Activated naive CD8-positive, alpha-beta T cell treated with anti-CD3 and anti-CD28 coated beads for 36 hours (primary cell): ENCODE measurements around the gene TMEM186. TPM values are rescaled to one million over a fixed set of nuclear protein-coding genes. Genes with fewer than 3 reads are reported as not detected.
"Not testable (repeated sequence)": the region's sequence is repeated elsewhere in the genome, so short reads cannot be mapped to it uniquely, and the experiment has no call there.

Experiments
- DNase-seq: peaks from one replicate; pipeline ENCODE4 v3.0.0; 2021
- H3K27ac Mint-ChIP-seq: one replicate; pipeline ENCODE4 v1.8.0; 2022; ENCODE audit warnings: mild to moderate bottlenecking, moderate library complexity, mixed read lengths
- H3K27me3 Mint-ChIP-seq: one replicate; pipeline ENCODE4 v1.8.0; 2022; ENCODE audit warnings: mild to moderate bottlenecking, mixed read lengths
- H3K36me3 Mint-ChIP-seq: one replicate; pipeline ENCODE4 v1.8.0; 2021; ENCODE audit warnings: mild to moderate bottlenecking, mixed read lengths
- H3K4me1 Mint-ChIP-seq: one replicate; pipeline ENCODE4 v1.8.0; 2021; ENCODE audit warnings: mixed read lengths
- H3K4me3 Mint-ChIP-seq: one replicate; pipeline ENCODE4 v1.8.0; 2022; ENCODE audit warnings: mild to moderate bottlenecking, moderate library complexity, mixed read lengths
- H3K9me3 Mint-ChIP-seq: one replicate; pipeline ENCODE4 v1.8.0; 2022; ENCODE audit warnings: mixed read lengths
- total RNA-seq, 2 experiments: library from RNA; stranded (reverse); gene quantifications; one replicate each; pipeline ENCODE4 v1.2.3, GENCODE V29; 2021

The TMEM186 gene
- total RNA-seq, 2 experiments from 2014 or later, result 14.4 to 15.1 TPM

DNA sequence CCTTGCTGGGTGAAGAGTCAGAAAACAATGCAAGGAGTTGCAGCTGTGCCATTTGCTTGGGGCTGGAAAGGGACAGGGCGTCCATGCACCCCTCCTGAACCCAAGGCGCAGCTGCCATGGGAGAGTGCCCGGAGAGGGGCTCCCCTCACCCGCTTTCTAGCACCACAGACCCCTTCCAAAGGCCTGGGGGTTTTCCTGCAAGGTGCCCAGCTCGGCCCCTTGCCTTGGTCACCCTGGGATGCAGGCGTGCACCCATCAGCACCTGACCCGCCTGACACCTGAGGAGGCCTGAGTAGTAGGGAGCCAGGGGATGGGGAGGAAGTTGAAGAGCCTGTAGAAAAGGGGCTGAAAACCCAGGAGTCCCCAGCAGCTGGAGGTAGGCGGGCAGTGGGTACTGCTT, 30.3 kb downstream of the TMEM186 start:
- Mint-ChIP-seq H3K4me3 (no peak overlapping the region), H3K36me3 (no peaks in the 10 kb centered on the region), H3K27ac (no peak overlapping the region), H3K9me3 (no peaks in the 10 kb centered on the region), H3K4me1 (no peaks in the 10 kb centered on the region), H3K27me3 (no peaks in the 10 kb centered on the region)
- no peak for DNase-seq

DNA sequence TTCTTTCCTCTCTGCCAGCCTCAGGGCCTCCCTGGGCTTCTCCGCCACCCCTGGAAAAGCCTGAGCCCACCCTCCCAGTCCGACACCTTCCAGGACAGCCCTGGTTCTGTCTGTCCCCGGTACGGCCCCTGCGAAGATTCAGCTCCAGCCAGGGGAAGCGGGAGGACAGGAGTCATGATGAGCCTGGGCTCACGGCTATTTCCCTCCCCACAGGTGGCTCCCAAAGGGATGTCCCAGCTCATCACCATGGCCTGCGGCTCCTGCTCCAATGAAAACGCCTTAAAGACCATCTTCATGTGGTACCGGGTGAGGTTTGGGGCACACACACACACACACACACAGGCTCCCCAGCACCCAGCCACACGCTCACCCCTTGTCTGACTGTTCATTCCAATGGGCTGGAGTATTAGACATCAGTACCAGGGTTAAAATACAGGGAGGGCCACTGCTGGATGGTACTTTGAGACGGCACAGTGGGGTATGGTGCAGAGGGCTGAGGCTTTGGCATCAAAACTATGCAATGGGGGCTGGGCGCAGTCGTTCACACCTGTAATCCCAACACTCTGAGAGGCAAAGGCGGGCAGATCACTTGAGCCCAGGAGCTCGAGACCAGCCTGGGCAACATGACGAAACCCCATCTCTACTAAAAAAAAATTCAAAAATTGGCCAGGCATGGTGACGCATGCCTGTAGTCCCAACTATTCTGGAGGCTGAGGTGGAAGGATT, 32.8 kb downstream of the TMEM186 start:
- Mint-ChIP-seq H3K9me3 (no peaks in the 10 kb centered on the region), H3K27ac (no peak overlapping the region), H3K27me3 (no peaks in the 10 kb centered on the region), H3K4me1 (no peaks in the 10 kb centered on the region), H3K36me3 (no peaks in the 10 kb centered on the region), H3K4me3 (no peak overlapping the region)
- DNase-seq, result no peak

DNA sequence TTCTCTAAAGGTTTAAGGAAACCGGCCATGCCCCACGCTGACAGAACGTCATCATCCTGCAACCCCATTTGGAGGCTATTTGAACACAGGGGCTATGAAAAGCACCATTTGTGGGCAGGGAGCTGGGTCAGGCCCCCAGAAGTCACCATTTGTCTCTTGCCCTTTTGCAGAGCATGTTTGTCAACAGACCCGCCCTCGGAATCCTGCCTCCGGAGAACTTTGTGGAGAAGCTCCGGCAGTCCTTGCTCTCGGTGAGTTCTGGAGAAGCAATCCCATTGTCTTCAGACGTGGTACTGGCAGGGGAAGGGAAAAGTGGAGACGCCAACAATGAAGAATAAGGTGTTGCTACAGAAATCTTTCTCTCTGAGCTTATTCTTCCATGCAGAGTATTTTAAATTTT, 33.5 kb downstream of the TMEM186 start:
- Mint-ChIP-seq H3K4me1 (no peaks in the 10 kb centered on the region), H3K9me3 (no peaks in the 10 kb centered on the region), H3K27me3 (no peaks in the 10 kb centered on the region), H3K27ac (no peak overlapping the region), H3K4me3 (no peak overlapping the region), H3K36me3 (no peaks in the 10 kb centered on the region)
- DNase-seq, result no peak

DNA sequence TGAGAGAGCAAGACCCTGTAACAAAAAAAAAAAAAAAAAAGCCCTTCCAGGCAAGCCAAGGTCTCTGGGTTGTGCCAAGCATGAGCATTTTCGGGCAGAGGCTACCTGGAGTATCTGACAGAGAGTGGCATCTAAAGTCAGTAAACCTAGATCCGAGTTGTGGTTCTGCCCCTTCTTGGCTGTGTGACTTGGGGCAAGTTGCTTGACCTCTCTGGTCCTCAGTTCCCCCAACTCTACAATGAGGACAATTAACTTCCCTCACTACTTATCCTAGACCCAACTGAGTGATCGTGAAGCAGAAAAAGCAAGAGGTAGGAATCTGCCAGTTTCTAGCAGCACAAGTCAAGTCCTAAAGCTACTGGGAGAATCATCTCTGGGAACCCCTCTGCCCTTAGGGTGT, 34.4 kb downstream of the TMEM186 start:
- no peaks in the 10 kb centered on the region for H3K9me3 Mint-ChIP-seq
- no peaks in the 10 kb centered on the region for H3K4me1 Mint-ChIP-seq
- H3K36me3 Mint-ChIP-seq, result no peaks in the 10 kb centered on the region
- H3K27ac Mint-ChIP-seq, result no peak overlapping the region
- no peaks in the 10 kb centered on the region for H3K27me3 Mint-ChIP-seq
- no peak for DNase-seq
- no peak overlapping the region for H3K4me3 Mint-ChIP-seq

DNA sequence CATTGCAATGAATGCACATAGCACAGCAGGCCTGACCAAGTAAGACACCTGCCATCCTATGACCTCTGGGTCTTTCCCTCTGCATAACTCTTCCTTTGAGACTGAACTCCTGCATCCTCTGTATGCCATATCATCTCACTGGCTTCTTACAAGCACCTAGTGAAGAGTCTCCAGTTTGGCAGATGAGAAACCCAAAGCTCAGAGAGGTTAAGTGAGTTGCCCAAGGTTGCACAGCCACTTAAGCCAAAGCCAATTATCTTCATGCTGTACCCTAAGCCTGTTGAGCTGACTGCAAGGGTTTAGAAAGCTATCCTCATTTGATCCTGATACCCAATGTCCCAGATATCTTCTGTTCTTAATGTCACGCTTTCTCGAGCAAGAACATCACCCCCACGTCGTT, 35.2 kb downstream of the TMEM186 start:
- H3K4me1 Mint-ChIP-seq, result no peaks in the 10 kb centered on the region
- H3K27ac Mint-ChIP-seq, result no peak overlapping the region
- no peaks in the 10 kb centered on the region for H3K9me3 Mint-ChIP-seq

DNA sequence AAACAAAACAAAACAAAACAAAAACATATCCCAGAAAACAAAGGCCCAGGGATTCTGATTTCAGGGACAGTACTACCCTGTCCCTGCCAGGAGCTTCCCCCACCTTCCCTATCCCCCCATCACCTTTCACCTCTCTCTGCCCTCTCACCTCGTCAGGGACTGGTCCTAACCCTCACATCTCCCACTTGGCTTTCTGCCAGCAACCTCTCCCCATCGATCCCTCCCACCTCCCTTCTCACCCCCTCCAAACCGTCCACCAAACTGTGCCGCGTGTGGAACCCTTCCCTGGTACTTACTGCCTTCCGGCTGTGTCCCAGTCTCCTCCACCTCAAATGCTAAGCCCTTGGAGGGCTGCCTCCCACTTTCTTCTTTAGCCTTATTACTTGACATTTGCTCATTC, 36.4 kb downstream of the TMEM186 start:
- Mint-ChIP-seq H3K4me1 (no peaks in the 10 kb centered on the region), H3K27ac (no peak overlapping the region), H3K4me3 (no peak overlapping the region), H3K36me3 (no peaks in the 10 kb centered on the region), H3K9me3 (no peaks in the 10 kb centered on the region), H3K27me3 (no peaks in the 10 kb centered on the region)
- DNase-seq, result no peak

More for the DNA sequence above, 35.2 kb downstream of the TMEM186 start:
- Mint-ChIP-seq H3K27me3 (no peaks in the 10 kb centered on the region), H3K4me3 (no peak overlapping the region), H3K36me3 (no peaks in the 10 kb centered on the region)
- DNase-seq, result no peak

DNA sequence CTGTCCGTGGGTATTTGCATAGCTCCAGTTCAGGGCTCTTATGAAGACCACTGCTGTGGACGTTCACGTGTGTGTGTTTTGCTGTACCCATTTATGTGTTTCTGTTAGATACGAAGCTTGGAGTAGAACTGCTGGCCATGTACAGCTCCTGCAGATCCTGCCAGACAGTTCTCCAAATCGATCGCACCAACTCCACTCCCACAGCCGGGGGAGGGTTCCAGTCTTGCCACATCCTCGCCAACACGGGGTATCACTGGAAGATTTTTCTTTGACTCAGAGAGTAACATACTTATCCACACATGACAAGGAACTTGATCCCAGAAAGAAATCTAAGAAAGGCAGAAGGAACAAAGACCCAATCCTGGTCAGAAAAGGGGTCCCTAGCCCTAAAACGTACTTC, 37.4 kb downstream of the TMEM186 start:
- H3K9me3 Mint-ChIP-seq, result no peaks in the 10 kb centered on the region
- H3K4me1 Mint-ChIP-seq, result no peaks in the 10 kb centered on the region
- H3K27ac Mint-ChIP-seq, result no peak overlapping the region
- H3K4me3 Mint-ChIP-seq, result no peak overlapping the region
- H3K27me3 Mint-ChIP-seq, result no peaks in the 10 kb centered on the region
- no peak for DNase-seq
- no peaks in the 10 kb centered on the region for H3K36me3 Mint-ChIP-seq

DNA sequence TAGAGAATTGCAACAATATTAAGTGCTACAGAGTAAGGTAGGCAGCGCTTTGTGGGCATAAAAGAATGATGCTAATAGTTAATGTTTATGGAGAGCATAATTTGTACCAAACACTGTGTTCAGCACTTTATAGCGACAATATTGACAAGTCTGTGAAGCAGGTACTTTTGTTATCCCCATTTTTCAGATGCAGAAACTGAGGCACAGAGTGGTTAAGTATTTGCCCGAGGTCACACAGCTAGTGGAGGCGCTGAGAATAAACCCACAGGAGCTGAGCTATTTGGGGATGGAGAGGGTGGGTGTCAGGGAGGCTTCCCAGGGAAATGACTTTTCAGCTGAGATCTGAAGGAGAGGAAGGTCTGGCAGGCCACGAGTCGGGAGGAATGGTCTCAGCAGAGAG, 39.4 kb downstream of the TMEM186 start:
- H3K4me1 Mint-ChIP-seq, result no peaks in the 10 kb centered on the region
- no peak for DNase-seq
- H3K4me3 Mint-ChIP-seq, result no peak overlapping the region
- no peaks in the 10 kb centered on the region for H3K9me3 Mint-ChIP-seq
- H3K27ac Mint-ChIP-seq, result no peak overlapping the region
- H3K27me3 Mint-ChIP-seq, result no peaks in the 10 kb centered on the region
- H3K36me3 Mint-ChIP-seq, result no peaks in the 10 kb centered on the region

DNA sequence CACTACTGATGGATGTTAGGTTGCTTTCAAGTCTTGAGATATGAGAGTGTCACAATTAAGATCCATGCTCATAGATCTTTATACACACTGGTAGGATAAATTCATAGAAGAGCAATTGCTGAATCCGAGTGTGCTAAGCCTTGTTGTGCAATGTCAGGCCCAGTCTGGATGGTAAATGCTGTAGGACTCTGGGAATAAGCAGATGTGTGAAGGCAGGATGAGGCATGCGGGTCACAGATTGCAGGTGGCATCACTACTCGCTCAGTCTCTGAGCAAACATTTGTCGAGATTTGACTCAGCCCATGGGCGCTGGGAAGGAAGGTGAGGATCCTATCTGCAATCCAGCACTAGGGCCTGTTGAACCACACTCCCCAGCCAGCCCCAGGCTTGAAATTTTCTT, 40.7 kb downstream of the TMEM186 start:
- Mint-ChIP-seq H3K4me3 (no peak overlapping the region), H3K27me3 (no peaks in the 10 kb centered on the region), H3K9me3 (no peaks in the 10 kb centered on the region), H3K4me1 (no peaks in the 10 kb centered on the region), H3K36me3 (no peaks in the 10 kb centered on the region), H3K27ac (no peak overlapping the region)
- no peak for DNase-seq

DNA sequence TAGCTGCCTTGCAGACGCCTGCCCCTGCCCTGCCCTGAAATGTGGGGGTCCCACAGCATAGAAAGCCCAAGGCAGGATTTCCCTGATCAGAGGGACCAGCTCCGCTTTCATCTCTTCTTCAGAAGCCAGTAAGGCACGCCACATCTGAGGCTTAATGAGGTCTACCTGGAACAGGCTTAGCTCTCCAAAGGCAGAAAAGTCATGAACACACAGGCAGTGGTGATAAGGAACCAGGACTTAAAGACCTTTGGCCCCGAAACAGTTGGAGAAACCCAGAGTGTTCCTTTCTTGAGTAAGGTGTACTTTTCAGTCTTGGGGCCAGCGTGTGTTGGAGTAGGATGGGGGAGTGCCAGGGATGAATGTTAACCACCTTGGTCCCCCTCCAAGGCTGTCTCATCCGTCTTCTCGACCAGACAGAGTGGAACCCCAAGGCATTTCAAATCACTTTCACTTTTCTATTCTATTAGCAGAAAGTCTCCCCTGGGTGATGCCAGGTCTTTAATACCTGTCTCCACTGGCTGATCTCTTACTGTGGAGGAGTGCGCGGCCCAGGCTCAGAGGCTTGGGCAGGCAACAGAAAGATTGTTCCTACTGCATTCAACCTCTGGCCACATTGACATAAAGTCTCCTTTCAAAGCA, 43.9 kb downstream of the TMEM186 start:
- Mint-ChIP-seq H3K27ac (no peak overlapping the region), H3K27me3 (no peaks in the 10 kb centered on the region), H3K4me3 (no peak overlapping the region), H3K4me1 (no peaks in the 10 kb centered on the region), H3K9me3 (no peaks in the 10 kb centered on the region), H3K36me3 (peaks cover 3% of the 10 kb centered on the region)
- DNase-seq, result no peak

DNA sequence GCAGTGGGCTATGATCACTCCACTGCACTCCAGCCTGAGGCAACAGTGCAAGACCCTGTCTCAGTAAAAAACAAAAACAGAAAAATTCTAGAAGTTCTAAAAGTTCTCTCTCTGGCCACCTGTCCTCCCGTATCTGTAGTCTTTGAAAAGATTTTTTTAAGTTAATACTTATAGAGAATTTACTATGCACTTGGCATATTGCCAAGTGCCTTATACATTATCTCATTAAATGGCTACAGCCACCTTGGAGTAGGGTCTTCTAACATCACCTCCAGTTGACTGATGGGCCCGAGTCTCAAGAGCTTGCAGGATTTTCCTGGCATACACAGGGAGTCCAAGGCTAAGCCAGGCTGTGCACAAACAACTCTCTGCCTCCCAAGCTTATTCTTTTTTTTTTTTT, 44.7 kb downstream of the TMEM186 start:
- no peaks in the 10 kb centered on the region for H3K4me1 Mint-ChIP-seq
- H3K9me3 Mint-ChIP-seq, result no peaks in the 10 kb centered on the region
- no peaks in the 10 kb centered on the region for H3K27me3 Mint-ChIP-seq
- peaks cover 3% of the 10 kb centered on the region for H3K36me3 Mint-ChIP-seq
- H3K27ac Mint-ChIP-seq, result no peak overlapping the region
- DNase-seq, result no peak
- H3K4me3 Mint-ChIP-seq, result no peak overlapping the region

DNA sequence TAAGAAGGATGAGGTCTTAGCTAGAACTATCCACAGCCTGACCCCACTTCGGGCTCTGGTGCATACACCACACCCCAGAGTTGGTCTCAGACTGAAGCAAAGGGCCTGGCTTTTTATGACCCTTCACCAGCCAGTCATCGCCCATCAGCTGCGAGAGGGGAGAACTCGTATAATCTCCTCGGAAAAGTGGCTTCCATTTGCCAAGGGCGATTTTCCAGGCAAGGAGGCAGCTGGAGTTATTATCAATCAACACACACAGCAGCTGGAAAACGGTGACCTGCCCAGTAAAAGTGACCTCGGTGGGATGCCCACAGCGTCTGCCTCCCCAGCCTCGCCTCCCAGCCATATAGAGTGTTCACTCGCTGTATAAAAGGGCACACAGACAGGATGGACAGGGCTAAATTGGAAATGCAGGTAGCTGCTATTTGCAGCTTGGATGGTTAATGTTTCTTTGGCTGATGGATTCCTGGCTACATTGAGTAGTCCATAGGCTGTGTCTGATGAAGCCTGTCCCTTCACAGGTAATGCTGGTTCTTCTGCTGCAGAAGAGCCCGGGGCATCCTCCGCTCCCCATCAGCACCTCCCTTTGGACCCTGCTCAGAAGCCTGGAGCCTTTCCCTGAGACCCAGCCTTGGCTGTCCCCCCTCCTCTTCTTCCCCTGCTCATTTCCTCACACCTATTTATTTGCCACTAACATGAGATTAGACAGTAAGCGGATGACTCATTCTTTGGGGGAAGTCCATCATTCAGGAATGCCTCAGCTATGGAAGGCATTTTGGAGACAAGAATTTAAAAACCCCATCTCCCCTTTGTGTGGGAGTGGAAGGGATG, 45.7 kb downstream of the TMEM186 start:
- Mint-ChIP-seq H3K36me3 (peaks cover 3% of the 10 kb centered on the region), H3K9me3 (no peaks in the 10 kb centered on the region), H3K4me1 (no peaks in the 10 kb centered on the region), H3K27me3 (no peaks in the 10 kb centered on the region), H3K4me3 (no peak overlapping the region), H3K27ac (no peak overlapping the region)
- no peak for DNase-seq

DNA sequence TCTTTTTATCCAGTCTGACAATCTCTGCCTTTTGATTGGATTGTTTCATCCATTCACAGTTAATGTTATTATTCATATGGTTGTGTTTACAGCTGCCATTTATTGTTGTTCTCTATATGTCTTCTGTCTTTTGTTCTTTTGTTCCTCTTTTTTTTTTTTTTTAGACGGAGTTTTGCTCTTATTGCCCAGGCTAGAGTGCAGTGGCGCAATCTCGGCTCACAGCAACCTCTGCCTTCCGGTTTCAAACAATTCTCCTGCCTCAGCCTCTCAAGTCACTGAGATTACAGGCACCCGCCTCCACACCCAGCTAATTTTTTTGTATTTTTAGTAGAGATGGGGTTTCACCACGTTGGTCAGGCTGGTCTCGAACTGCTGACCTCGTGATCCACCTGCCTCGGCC, 48.5 kb downstream of the TMEM186 start:
- not testable (repeated sequence) for DNase-seq, H3K4me3 Mint-ChIP-seq, H3K36me3 Mint-ChIP-seq, H3K27ac Mint-ChIP-seq, H3K9me3 Mint-ChIP-seq, H3K27me3 Mint-ChIP-seq, H3K4me1 Mint-ChIP-seq
